GM11168 (cell line): ENCODE data around the gene LCN15.
"Not testable (repeated sequence)": the region's sequence is repeated elsewhere in the genome, so short reads cannot be mapped to it uniquely, and the experiment has no call there.

Experiments
- in situ Hi-C: fragments of 300-500 bp; cut with MboI; formaldehyde crosslinking; loops from one replicate; pipeline ENCODE4 v1.12.0; 2022; ENCODE audit warnings: low sequenced_read_pairs; ENCODE audit not compliant: unreplicated experiment

The LCN15 gene

DNA sequence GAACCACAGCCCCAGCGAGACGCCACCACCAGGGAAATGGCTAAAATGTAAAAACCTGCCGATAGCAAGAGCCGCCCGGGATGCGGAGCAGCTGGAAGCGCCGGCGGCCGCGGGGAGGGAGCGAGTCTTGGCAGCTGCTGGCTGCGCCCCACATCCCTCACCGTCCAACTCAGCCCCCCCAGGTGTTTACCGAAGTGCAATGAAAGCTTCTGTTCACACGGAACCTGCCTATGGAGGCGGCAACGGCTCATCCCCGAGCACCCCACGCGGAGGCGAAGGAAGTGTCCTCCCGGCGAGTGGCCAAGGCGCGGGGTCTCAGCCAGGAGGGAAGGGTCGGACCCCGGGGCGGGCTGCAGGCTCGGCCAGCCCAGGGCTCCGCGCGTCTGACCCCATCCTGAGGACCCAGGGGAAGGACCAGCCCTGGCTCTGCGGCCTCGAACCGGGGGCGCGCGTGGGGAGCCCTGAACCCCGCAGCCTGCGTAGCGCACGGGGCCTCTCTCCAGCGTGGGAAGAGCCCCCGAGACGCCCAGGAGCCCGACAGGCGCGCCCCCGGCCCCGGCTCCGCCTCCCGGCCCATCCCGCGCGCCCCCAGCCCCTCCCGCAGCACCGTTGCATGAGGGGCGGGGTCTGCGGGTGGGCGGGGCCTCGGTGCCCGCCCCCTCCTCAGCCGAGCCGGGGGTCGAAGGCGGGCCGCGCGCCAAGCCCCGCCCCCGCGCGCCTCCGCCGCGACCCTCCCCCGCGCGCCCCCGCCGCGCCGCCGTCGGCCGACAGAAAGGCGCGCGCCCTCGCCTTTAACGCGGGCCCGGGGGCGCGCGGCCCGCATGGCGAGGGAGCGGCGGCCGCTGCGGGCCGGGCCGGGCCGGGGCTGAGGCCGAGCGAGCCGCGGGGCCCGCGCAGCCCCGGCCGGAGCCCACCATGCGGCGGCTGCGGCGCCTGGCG is 52.3 kb downstream of the LCN15 start, which contains the start of gene DIPK1B:
Gene DIPK1B, plus strand, starts transcription at position 822 of the 939 bp plus-strand sequence. Its CDS starts 94 bp downstream, at position 916.
- in situ Hi-C loops = no loop called here

- in situ Hi-C loops = not testable (repeated sequence)
Measured at GRCh38 chr9:136711219-136711648, 53.1 kb downstream of the LCN15 start.

DNA sequence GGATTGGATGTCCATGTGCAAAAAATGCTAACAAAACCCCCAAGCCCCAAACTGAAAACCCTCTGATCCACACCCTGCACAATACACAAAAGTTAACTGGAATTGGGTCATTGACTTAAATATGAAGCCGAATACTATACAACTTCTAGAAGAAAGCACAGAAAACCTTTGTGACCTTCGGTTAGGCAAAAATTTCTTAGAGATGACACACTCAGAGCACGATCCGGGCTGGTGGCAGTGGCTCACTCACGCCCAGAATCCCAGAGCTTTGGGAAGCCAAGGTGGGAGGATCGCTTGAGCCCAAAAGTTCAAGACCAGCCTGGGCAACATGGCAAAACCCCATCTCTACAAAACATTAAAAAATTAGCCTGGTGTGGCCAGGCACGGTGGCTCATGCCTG is 53.8 kb downstream of the LCN15 start:
- in situ Hi-C loops = no loop called here
